GM23338 (cell line): ENCODE results near the gene SH3PXD2B. TPM values are rescaled to one million over a fixed set of nuclear protein-coding genes. Genes with fewer than 3 reads are reported as not detected.

Experiments used
- ATAC-seq: fragments of 200-7000 bp; cut with Tn5 transposase; 3 replicates; pipeline ENCODE4 v1.9.1; 2020
- DNase-seq: peaks from one replicate; pipeline ENCODE4 v3.0.0-alpha.2; 2015; ENCODE audit warnings: low spot score
- H2AFZ ChIP-seq: fragments of 200-600 bp; sonication (generic); 2 replicates; pipeline ENCODE4 v1.8.0; 2016; ENCODE audit warnings: antibody characterized with exemption, mild to moderate bottlenecking, moderate library complexity
- H3F3A ChIP-seq: fragments of 200-600 bp; sonication (generic); replicated peaks from 2 replicates; pipeline ENCODE4 v1.8.0; 2017; ENCODE audit warnings: antibody characterized with exemption, mixed run types, low read depth
- H3K27ac ChIP-seq: fragments of 200-600 bp; sonication (generic); 2 replicates; pipeline ENCODE4 v1.6.1; 2016; ENCODE audit warnings: low read depth
- H3K27me3 ChIP-seq: fragments of 200-600 bp; sonication (generic); 2 replicates; pipeline ENCODE4 v1.8.0; 2016; ENCODE audit warnings: mild to moderate bottlenecking, mixed run types, moderate library complexity; ENCODE audit not compliant: insufficient read depth
- H3K36me3 ChIP-seq: fragments of 200-600 bp; sonication (generic); 2 replicates; pipeline ENCODE4 v1.8.0; 2016; ENCODE audit warnings: mild to moderate bottlenecking; ENCODE audit not compliant: insufficient read depth
- H3K4me1 ChIP-seq: fragments of 200-600 bp; sonication (generic); 2 replicates; pipeline ENCODE4 v1.8.0; 2016; ENCODE audit warnings: mild to moderate bottlenecking, moderate library complexity; ENCODE audit not compliant: insufficient read depth
- H3K4me2 ChIP-seq: fragments of 200-600 bp; sonication (generic); 2 replicates; pipeline ENCODE4 v1.7.1; 2017; ENCODE audit warnings: mixed run types
- H3K4me3 ChIP-seq: fragments of 200-600 bp; sonication (generic); 2 replicates; pipeline ENCODE4 v1.6.1; 2016; ENCODE audit warnings: mixed run types
- H3K79me2 ChIP-seq: fragments of 200-600 bp; sonication (generic); replicated peaks from 2 replicates; pipeline ENCODE4 v1.8.0; 2017; ENCODE audit warnings: mild to moderate bottlenecking; ENCODE audit not compliant: insufficient read depth
- H3K9me2 ChIP-seq: fragments of 200-600 bp; sonication (generic); 2 replicates; pipeline ENCODE4 v1.8.0; 2017; ENCODE audit not compliant: insufficient read depth
- H4K20me1 ChIP-seq: fragments of 200-600 bp; sonication (generic); replicated peaks from 2 replicates; pipeline ENCODE4 v1.8.0; 2017; ENCODE audit warnings: mild to moderate bottlenecking; ENCODE audit not compliant: insufficient read depth
- H3K27ac Mint-ChIP-seq: 2 replicates; pipeline ENCODE4 v1.8.0; 2020; ENCODE audit warnings: inconsistent platforms, mild to moderate bottlenecking, moderate library complexity, mixed read lengths
- H3K27me3 Mint-ChIP-seq: 3 replicates; pipeline ENCODE4 v1.8.0; 2022; ENCODE audit warnings: low read depth, mild to moderate bottlenecking, moderate library complexity, mixed read lengths, inconsistent platforms; ENCODE audit not compliant: insufficient read depth, poor library complexity
- H3K36me3 Mint-ChIP-seq: 3 replicates; pipeline ENCODE4 v1.8.0; 2021; ENCODE audit warnings: low read depth, mild to moderate bottlenecking, inconsistent platforms, moderate library complexity, mixed read lengths
- H3K4me1 Mint-ChIP-seq: 3 replicates; pipeline ENCODE4 v1.8.0; 2020; ENCODE audit warnings: mild to moderate bottlenecking, inconsistent platforms, mixed read lengths
- H3K4me3 Mint-ChIP-seq: 3 replicates; pipeline ENCODE4 v1.8.0; 2021; ENCODE audit warnings: moderate library complexity, mild to moderate bottlenecking, inconsistent platforms, mixed read lengths
- H3K9me3 Mint-ChIP-seq: 3 replicates; pipeline ENCODE4 v1.8.0; 2020; ENCODE audit warnings: moderate library complexity, mild to moderate bottlenecking, inconsistent platforms, mixed read lengths
- CREB1 ChIP-seq: fragments of 250-450 bp; sonication (Bioruptor Pico); IDR thresholded peaks from 2 replicates; pipeline ENCODE4 v1.5.0; 2020; ENCODE audit warnings: low read depth, mild to moderate bottlenecking, moderate library complexity
- EZH2 ChIP-seq: fragments of 200-600 bp; sonication (generic); IDR thresholded peaks from one replicate; pipeline ENCODE4 v1.8.0; 2017; ENCODE audit warnings: antibody characterized with exemption, mild to moderate bottlenecking, low read depth; ENCODE audit not compliant: unreplicated experiment
- EZH2phosphoT487 ChIP-seq: fragments of 200-600 bp; sonication (generic); IDR thresholded peaks from one replicate; pipeline ENCODE4 v1.8.1; 2018; ENCODE audit warnings: antibody characterized with exemption; ENCODE audit not compliant: unreplicated experiment
- JUNB ChIP-seq: IDR thresholded peaks from one replicate; pipeline ENCODE4 v1.6.1; 2016; ENCODE audit warnings: antibody characterized with exemption; ENCODE audit not compliant: unreplicated experiment
- NANOG ChIP-seq: IDR thresholded peaks from 2 replicates; pipeline ENCODE4 v1.6.1; 2016; ENCODE audit warnings: antibody characterized with exemption, borderline replicate concordance
- POLR2AphosphoS5 ChIP-seq: IDR thresholded peaks from 2 replicates; pipeline ENCODE4 v1.6.1; 2016; ENCODE audit warnings: antibody characterized with exemption, low read depth
- STAT1 ChIP-seq: IDR thresholded peaks from one replicate; pipeline ENCODE4 v1.6.1; 2016; ENCODE audit warnings: antibody characterized with exemption; ENCODE audit not compliant: unreplicated experiment
- ZNF114 ChIP-seq: fragments of 250-450 bp; sonication (Bioruptor Pico); IDR thresholded peaks from 2 replicates; pipeline ENCODE4 v1.5.0; 2020; ENCODE audit warnings: mild to moderate bottlenecking, moderate library complexity
- ZNF331 ChIP-seq: fragments of 250-450 bp; sonication (Bioruptor Pico); IDR thresholded peaks from 2 replicates; pipeline ENCODE4 v1.5.0; 2020; ENCODE audit warnings: low read depth, mild to moderate bottlenecking, moderate library complexity
- polyA plus RNA-seq: library from polyadenylated mRNA; unstranded; fragments of >200 nt; fragmentation: Nextera tagmentation; extraction: Ambion mirVana; gene quantifications from 2 replicates; pipeline ENCODE4 v1.2.1, GENCODE V29; 2016
- total RNA-seq: library from RNA; depleted of rRNA; stranded (reverse); fragments of >200 nt; shearing (Covaris generic); gene quantifications from 2 replicates; pipeline ENCODE4 v1.2.3, GENCODE V29; 2014
- TF ChIP-seq, protein P1 (sequence below): fragments of 250-450 bp; sonication (Bioruptor Pico); IDR thresholded peaks from 2 replicates; pipeline ENCODE4 v1.5.0; 2020; ENCODE audit warnings: mild to moderate bottlenecking, moderate library complexity
- TF ChIP-seq, protein P2 (sequence below), 2 experiments: fragments of 200-600 bp in 1 of 2; sonication (generic) in 1 of 2; conservative IDR thresholded peaks; 2 replicates each; pipeline versions ENCODE4 v1.5.1 to v1.6.1; 2016 to 2017; ENCODE audit warnings: antibody characterized with exemption in 2 of 2, low read depth in 2 of 2, mild to moderate bottlenecking in 2 of 2, moderate library complexity in 1 of 2
- TF ChIP-seq, protein P3 (sequence below): IDR thresholded peaks from 2 replicates; pipeline ENCODE4 v1.6.1; 2016; ENCODE audit warnings: antibody characterized with exemption

SH3PXD2B gene
- total and polyA plus RNA-seq, 2 experiments from 2014 or later: 40.2 to 52.5 TPM

DNA sequence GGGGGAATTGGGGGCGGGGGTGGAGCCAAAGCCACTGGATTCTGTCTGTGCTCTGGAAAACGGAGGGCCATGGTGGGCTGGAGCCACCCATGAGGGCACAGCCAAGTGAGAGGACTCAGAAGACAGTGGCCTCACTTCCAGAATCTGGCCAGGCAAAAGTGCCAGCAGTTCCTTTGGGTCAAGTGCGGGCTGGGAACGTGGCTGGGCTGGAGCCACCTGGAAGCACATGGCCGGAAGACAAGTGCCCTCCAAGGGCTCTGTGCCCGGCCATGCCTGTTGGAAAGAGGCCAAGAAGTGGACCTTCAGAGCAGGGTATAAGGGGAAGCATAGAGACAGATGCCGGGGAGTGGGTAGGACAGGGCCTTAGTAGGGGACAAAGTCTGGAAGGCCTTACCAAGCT lies 11.7 kb upstream of the SH3PXD2B start:
- H3K27me3 Mint-ChIP-seq: peaks cover 4% of the 10 kb centered on the region
- Histone ChIP-seq H3K4me1 (no peaks in the 10 kb centered on the region), H3K9me2 (no peaks in the 10 kb centered on the region), H3F3A (no peaks in the 10 kb centered on the region), H2AFZ (no peak overlapping the region), H3K27ac (no peak overlapping the region), H3K27me3 (0 out of 2 replicates have a peak, but pooled peaks cover 4% of the 10 kb centered on the region), H3K4me2 (no peak overlapping the region), H4K20me1 (no peaks in the 10 kb centered on the region; the same call in 1 of the 2 replicates), H3K4me3 (no peak overlapping the region), H3K79me2 (no peaks in the 10 kb centered on the region), H3K36me3 (no peaks in the 10 kb centered on the region)
- DNase-seq: no peak
- no peak overlapping the region for H3K4me3 Mint-ChIP-seq
- no peak for ATAC-seq
- no peak overlapping the region for H3K27ac Mint-ChIP-seq
- TF ChIP-seq EZH2phosphoT487: no peak
- H3K9me3 Mint-ChIP-seq: peaks cover 17% of the 10 kb centered on the region; the same call in 1 of the 3 replicates
- peaks cover 3% of the 10 kb centered on the region; the same call in 2 of the 3 replicates for H3K36me3 Mint-ChIP-seq
- H3K4me1 Mint-ChIP-seq: peaks cover 10% of the 10 kb centered on the region

DNA sequence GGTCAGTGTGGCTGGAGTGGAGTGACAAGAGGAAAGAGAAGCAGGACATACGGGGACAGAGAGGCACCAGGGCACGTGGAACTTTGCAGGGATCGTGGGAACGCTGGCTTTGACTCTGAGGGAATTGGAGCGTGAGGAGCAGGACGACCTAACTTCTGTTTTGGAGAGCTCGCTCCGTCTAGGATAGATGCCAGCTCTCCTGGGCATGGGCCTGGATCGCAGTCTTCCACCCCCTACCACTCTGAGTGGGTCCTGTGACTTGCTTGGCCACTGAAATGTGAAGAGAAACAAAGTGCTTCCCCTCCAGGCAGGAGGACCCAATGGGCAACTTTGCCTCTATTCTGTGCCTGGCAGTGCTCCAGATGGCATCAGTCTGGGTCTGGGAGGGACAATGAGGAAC lies 8.7 kb upstream of the SH3PXD2B start:
- H3K27me3 Mint-ChIP-seq: peaks cover 14% of the 10 kb centered on the region
- H3K27ac Mint-ChIP-seq: no peak overlapping the region
- no peak for TF ChIP-seq STAT1
- TF ChIP-seq, protein P1, sequence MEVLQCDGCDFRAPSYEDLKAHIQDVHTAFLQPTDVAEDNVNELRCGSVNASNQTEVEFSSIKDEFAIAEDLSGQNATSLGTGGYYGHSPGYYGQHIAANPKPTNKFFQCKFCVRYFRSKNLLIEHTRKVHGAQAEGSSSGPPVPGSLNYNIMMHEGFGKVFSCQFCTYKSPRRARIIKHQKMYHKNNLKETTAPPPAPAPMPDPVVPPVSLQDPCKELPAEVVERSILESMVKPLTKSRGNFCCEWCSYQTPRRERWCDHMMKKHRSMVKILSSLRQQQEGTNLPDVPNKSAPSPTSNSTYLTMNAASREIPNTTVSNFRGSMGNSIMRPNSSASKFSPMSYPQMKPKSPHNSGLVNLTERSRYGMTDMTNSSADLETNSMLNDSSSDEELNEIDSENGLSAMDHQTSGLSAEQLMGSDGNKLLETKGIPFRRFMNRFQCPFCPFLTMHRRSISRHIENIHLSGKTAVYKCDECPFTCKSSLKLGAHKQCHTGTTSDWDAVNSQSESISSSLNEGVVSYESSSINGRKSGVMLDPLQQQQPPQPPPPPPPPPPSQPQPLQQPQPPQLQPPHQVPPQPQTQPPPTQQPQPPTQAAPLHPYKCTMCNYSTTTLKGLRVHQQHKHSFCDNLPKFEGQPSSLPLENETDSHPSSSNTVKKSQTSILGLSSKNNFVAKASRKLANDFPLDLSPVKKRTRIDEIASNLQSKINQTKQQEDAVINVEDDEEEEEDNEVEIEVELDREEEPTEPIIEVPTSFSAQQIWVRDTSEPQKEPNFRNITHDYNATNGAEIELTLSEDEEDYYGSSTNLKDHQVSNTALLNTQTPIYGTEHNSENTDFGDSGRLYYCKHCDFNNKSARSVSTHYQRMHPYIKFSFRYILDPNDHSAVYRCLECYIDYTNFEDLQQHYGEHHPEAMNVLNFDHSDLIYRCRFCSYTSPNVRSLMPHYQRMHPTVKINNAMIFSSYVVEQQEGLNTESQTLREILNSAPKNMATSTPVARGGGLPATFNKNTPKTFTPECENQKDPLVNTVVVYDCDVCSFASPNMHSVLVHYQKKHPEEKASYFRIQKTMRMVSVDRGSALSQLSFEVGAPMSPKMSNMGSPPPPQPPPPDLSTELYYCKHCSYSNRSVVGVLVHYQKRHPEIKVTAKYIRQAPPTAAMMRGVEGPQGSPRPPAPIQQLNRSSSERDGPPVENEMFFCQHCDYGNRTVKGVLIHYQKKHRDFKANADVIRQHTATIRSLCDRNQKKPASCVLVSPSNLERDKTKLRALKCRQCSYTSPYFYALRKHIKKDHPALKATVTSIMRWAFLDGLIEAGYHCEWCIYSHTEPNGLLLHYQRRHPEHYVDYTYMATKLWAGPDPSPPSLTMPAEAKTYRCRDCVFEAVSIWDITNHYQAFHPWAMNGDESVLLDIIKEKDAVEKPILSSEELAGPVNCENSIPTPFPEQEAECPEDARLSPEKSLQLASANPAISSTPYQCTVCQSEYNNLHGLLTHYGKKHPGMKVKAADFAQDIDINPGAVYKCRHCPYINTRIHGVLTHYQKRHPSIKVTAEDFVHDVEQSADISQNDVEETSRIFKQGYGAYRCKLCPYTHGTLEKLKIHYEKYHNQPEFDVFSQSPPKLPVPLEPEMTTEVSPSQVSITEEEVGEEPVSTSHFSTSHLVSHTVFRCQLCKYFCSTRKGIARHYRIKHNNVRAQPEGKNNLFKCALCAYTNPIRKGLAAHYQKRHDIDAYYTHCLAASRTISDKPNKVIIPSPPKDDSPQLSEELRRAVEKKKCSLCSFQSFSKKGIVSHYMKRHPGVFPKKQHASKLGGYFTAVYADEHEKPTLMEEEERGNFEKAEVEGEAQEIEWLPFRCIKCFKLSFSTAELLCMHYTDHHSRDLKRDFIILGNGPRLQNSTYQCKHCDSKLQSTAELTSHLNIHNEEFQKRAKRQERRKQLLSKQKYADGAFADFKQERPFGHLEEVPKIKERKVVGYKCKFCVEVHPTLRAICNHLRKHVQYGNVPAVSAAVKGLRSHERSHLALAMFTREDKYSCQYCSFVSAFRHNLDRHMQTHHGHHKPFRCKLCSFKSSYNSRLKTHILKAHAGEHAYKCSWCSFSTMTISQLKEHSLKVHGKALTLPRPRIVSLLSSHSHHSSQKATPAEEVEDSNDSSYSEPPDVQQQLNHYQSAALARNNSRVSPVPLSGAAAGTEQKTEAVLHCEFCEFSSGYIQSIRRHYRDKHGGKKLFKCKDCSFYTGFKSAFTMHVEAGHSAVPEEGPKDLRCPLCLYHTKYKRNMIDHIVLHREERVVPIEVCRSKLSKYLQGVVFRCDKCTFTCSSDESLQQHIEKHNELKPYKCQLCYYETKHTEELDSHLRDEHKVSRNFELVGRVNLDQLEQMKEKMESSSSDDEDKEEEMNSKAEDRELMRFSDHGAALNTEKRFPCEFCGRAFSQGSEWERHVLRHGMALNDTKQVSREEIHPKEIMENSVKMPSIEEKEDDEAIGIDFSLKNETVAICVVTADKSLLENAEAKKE: no peak
- TF ChIP-seq NANOG: no peak
- no peak for TF ChIP-seq EZH2phosphoT487
- TF ChIP-seq, protein P2, sequence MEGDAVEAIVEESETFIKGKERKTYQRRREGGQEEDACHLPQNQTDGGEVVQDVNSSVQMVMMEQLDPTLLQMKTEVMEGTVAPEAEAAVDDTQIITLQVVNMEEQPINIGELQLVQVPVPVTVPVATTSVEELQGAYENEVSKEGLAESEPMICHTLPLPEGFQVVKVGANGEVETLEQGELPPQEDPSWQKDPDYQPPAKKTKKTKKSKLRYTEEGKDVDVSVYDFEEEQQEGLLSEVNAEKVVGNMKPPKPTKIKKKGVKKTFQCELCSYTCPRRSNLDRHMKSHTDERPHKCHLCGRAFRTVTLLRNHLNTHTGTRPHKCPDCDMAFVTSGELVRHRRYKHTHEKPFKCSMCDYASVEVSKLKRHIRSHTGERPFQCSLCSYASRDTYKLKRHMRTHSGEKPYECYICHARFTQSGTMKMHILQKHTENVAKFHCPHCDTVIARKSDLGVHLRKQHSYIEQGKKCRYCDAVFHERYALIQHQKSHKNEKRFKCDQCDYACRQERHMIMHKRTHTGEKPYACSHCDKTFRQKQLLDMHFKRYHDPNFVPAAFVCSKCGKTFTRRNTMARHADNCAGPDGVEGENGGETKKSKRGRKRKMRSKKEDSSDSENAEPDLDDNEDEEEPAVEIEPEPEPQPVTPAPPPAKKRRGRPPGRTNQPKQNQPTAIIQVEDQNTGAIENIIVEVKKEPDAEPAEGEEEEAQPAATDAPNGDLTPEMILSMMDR (conservative IDR thresholded peaks at IDR 0.05; ENCODE audit: low read depth in 2 of 2): no peak
- TF ChIP-seq EZH2: no peak
- TF ChIP-seq POLR2AphosphoS5: no peak
- no peak for TF ChIP-seq ZNF114 (CRISPR knock-in tag)
- no peak for TF ChIP-seq CREB1 (CRISPR knock-in tag)
- TF ChIP-seq JUNB: no peak
- no peak for TF ChIP-seq ZNF331 (CRISPR knock-in tag)
- TF ChIP-seq, protein P3, sequence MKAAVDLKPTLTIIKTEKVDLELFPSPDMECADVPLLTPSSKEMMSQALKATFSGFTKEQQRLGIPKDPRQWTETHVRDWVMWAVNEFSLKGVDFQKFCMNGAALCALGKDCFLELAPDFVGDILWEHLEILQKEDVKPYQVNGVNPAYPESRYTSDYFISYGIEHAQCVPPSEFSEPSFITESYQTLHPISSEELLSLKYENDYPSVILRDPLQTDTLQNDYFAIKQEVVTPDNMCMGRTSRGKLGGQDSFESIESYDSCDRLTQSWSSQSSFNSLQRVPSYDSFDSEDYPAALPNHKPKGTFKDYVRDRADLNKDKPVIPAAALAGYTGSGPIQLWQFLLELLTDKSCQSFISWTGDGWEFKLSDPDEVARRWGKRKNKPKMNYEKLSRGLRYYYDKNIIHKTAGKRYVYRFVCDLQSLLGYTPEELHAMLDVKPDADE: no peak

More for the DNA sequence above, 8.7 kb upstream of the SH3PXD2B start:
- peaks cover 17% of the 10 kb centered on the region for H3K4me1 Mint-ChIP-seq
- H3K36me3 Mint-ChIP-seq: peaks cover 3% of the 10 kb centered on the region; the same call in 2 of the 3 replicates
- no peak overlapping the region for H3K4me2 ChIP-seq
- H3K4me1 ChIP-seq: no peaks in the 10 kb centered on the region
- ATAC-seq (no peak), DNase-seq (no peak)
- peak overlapping the region; percentile 48; the same call in 1 of the 2 replicates for H2AFZ ChIP-seq
- peaks cover 17% of the 10 kb centered on the region; the same call in 1 of the 3 replicates for H3K9me3 Mint-ChIP-seq
- no peak overlapping the region for H3K4me3 ChIP-seq
- no peaks in the 10 kb centered on the region for H3K36me3 ChIP-seq
- no peaks in the 10 kb centered on the region for H3F3A ChIP-seq
- no peaks in the 10 kb centered on the region for H3K9me2 ChIP-seq
- no peaks in the 10 kb centered on the region; the same call in 1 of the 2 replicates for H4K20me1 ChIP-seq
- no peak overlapping the region for H3K4me3 Mint-ChIP-seq
- no peak overlapping the region for H3K27ac ChIP-seq
- 0 out of 2 replicates have a peak, but pooled peaks cover 4% of the 10 kb centered on the region for H3K27me3 ChIP-seq
- no peaks in the 10 kb centered on the region for H3K79me2 ChIP-seq
